ENCODE results near the gene STK35.

DNA sequence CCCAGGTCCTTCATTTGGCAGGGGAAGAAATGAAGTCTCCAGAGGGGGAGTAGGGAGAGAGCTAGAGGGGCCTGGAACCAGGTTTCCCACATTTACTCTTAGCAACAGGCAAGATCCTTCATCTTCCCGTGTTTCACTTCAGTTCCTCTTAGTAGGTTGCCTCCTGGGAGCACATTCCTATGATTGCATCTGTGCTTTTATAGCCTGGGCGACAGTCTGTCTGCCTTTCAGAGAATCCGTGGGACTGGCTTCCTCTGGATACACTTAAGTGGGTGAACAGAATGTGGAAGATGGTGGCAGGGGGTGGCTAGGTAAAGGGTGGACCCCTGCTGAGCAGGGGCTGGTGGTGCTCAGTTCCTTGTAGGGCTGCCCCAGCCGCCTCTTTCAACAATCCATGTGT lies 33.4 kb downstream of the STK35 start:
- TF ChIP-seq TCF12 (IDR thresholded peaks at IDR 0.05; ENCODE audit: low read depth), result no peak
- no peak for TF ChIP-seq FOXM1 (IDR thresholded peaks at IDR 0.05; ENCODE audit: borderline replicate concordance, low read depth)
- TF ChIP-seq NFIC (IDR thresholded peaks at IDR 0.05), result no peak
- no peak for TF ChIP-seq EP300 (IDR thresholded peaks at IDR 0.05; ENCODE audit: borderline replicate concordance)
- TF ChIP-seq CEBPB (IDR thresholded peaks at IDR 0.05), result no peak
- no peak for TF ChIP-seq TAF1 (IDR thresholded peaks at IDR 0.05; ENCODE audit: low read depth)
- TF ChIP-seq ZBTB7A (IDR thresholded peaks at IDR 0.05; ENCODE audit: low read depth), result no peak
- TF ChIP-seq, protein P1, sequence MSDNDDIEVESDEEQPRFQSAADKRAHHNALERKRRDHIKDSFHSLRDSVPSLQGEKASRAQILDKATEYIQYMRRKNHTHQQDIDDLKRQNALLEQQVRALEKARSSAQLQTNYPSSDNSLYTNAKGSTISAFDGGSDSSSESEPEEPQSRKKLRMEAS (IDR thresholded peaks at IDR 0.05), result no peak
- no peak for TF ChIP-seq YY1 (IDR thresholded peaks at IDR 0.05; ENCODE audit: low read depth)
- no peak for TF ChIP-seq CREB1 (IDR thresholded peaks at IDR 0.05; ENCODE audit: low read depth)
- TF ChIP-seq RAD21 (IDR thresholded peaks at IDR 0.05; ENCODE audit: low read depth), result no peak
- TF ChIP-seq TEAD4 (IDR thresholded peaks at IDR 0.05), result no peak
- TF ChIP-seq, protein P2, sequence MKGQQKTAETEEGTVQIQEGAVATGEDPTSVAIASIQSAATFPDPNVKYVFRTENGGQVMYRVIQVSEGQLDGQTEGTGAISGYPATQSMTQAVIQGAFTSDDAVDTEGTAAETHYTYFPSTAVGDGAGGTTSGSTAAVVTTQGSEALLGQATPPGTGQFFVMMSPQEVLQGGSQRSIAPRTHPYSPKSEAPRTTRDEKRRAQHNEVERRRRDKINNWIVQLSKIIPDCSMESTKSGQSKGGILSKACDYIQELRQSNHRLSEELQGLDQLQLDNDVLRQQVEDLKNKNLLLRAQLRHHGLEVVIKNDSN (IDR thresholded peaks at IDR 0.05), result no peak

Data from Ishikawa (cell line).